KMS-11 (cell line): ENCODE measurements around the gene FAT1.

Experiments
- H2AFZ ChIP-seq: fragments of 200-600 bp; sonication (generic); 2 replicates; pipeline ENCODE4 v1.6.1; 2016; ENCODE audit warnings: antibody characterized with exemption, mixed run types, low read depth
- H3K27ac ChIP-seq: fragments of 200-600 bp; sonication (generic); 2 replicates; pipeline ENCODE4 v1.6.1; 2016; ENCODE audit warnings: mild to moderate bottlenecking, mixed run types
- H3K27me3 ChIP-seq: fragments of 200-600 bp; sonication (generic); 2 replicates; pipeline ENCODE4 v1.6.1; 2017; ENCODE audit warnings: mild to moderate bottlenecking, low read depth, mixed run types, moderate library complexity; ENCODE audit not compliant: insufficient read depth
- H3K36me3 ChIP-seq: fragments of 200-600 bp; sonication (generic); 2 replicates; pipeline ENCODE4 v1.6.1; 2017; ENCODE audit warnings: mild to moderate bottlenecking, mixed run types; ENCODE audit not compliant: insufficient read depth
- H3K4me1 ChIP-seq: fragments of 200-600 bp; sonication (generic); 2 replicates; pipeline ENCODE4 v1.6.1; 2016; ENCODE audit warnings: mild to moderate bottlenecking, low read depth, mixed run types; ENCODE audit not compliant: poor library complexity, severe bottlenecking
- H3K4me2 ChIP-seq: fragments of 200-600 bp; sonication (generic); 2 replicates; pipeline ENCODE4 v1.7.0; 2016; ENCODE audit warnings: mild to moderate bottlenecking, mixed run types
- H3K4me3 ChIP-seq: fragments of 200-600 bp; sonication (generic); IDR thresholded peaks from 2 replicates; pipeline ENCODE4 v1.6.1; 2017; ENCODE audit warnings: low read depth, low read length, mixed read lengths; ENCODE audit not compliant: insufficient read depth
- H3K79me2 ChIP-seq: fragments of 200-600 bp; sonication (generic); 2 replicates; pipeline ENCODE4 v1.6.1; 2016; ENCODE audit warnings: low read depth, mixed run types; ENCODE audit not compliant: insufficient read depth
- H3K9ac ChIP-seq: fragments of 200-600 bp; sonication (generic); 2 replicates; pipeline ENCODE4 v1.6.1; 2016; ENCODE audit warnings: mild to moderate bottlenecking, mixed run types
- H4K20me1 ChIP-seq: fragments of 200-600 bp; sonication (generic); 2 replicates; pipeline ENCODE4 v1.6.1; 2016; ENCODE audit warnings: mild to moderate bottlenecking, mixed run types; ENCODE audit not compliant: insufficient read depth
- CTCF ChIP-seq: fragments of 200-600 bp; sonication (generic); conservative IDR thresholded peaks from 2 replicates; pipeline ENCODE4 v1.6.1; 2017; ENCODE audit warnings: low read depth, mild to moderate bottlenecking, antibody characterized with exemption, low read length, moderate library complexity, mixed read lengths

Gene FAT1

DNA sequence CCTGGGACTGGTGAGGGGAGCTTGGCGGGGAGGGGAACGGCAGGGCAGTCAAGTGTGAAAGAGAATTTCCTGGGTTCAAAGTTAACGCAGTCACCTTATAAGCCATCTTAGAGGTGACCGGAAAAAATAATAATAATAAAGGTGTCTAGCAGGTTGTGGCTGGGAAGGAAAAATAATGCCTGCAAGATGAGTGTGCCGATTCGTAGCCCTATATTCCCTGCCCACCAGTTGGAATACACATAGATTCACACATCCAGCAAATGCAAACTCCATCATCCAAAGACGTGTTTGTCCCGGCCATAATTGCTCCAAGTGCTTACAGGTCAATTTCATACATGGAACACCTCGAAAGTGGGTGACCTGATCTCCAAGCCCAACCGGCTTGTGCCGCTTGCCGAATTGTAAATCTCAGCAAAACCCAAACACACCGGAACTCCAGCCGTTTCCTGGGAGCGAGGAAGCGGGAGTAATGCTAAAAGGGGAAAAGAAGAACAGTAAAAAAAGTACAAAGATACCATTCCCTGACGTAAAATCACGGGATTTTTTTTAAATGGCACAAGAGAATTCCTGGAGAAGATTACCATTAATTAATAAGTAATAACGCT, 1.3 kb upstream of the FAT1 start:
- H3K27ac ChIP-seq, result no peak overlapping the region
- H3K4me2 ChIP-seq, result no peak overlapping the region
- H2AFZ ChIP-seq, result no peak overlapping the region
- H3K27me3 ChIP-seq, result no peaks in the 10 kb centered on the region
- H3K4me3 ChIP-seq, result no peak overlapping the region
- H3K9ac ChIP-seq, result no peak overlapping the region
- TF ChIP-seq CTCF, result no peak
- no peaks in the 10 kb centered on the region for H4K20me1 ChIP-seq
- no peaks in the 10 kb centered on the region for H3K36me3 ChIP-seq
- no peaks in the 10 kb centered on the region for H3K79me2 ChIP-seq
- H3K4me1 ChIP-seq, result no peaks in the 10 kb centered on the region

DNA sequence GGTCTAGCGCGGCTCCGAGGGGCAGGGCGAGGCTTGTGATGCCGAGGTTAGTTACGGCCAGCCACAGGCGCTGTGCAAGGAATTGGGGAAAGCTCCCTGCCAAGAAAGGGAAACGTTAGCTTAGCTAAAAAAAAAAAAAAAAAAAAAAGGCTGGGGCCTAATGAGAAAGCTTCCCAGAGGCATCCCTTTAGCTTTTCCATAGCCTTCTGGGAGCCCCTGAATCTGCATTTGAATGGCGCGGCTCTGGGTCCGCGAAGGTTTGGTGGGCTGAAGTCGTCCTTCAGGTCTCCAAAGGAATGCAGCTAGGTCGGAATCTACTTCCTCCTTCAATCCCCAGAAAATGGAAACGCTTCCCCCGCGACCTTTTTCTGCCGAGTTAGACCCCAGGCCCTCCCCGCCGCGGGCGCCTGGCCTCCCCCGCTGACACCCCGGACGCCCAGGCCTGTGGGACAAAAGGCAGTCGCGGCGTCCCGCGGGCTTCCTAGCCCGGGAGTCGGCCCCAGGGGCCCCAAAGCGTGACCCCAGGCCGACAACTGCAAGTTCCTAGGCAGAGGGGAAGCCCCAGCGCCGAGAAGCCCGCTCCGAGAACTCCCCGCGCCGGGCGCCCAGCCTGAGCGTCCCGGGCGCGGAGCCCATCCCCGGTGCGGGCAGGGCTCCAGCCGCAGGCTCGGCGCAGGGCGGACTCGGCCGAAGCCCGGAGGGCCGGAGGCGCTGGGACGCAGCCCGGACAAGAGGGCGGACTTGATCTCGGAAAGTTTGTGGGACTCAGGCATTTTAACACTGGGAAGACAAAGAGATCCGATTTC, 605 bp upstream of the FAT1 start:
- no peak overlapping the region for H3K9ac ChIP-seq
- H3K36me3 ChIP-seq, result no peaks in the 10 kb centered on the region
- no peak overlapping the region for H3K4me3 ChIP-seq
- no peak overlapping the region for H2AFZ ChIP-seq
- TF ChIP-seq CTCF, result no peak
- no peaks in the 10 kb centered on the region for H3K79me2 ChIP-seq
- no peaks in the 10 kb centered on the region for H3K27me3 ChIP-seq
- H3K4me1 ChIP-seq, result no peaks in the 10 kb centered on the region
- H4K20me1 ChIP-seq, result no peaks in the 10 kb centered on the region
- no peak overlapping the region for H3K4me2 ChIP-seq
- H3K27ac ChIP-seq, result no peak overlapping the region

DNA sequence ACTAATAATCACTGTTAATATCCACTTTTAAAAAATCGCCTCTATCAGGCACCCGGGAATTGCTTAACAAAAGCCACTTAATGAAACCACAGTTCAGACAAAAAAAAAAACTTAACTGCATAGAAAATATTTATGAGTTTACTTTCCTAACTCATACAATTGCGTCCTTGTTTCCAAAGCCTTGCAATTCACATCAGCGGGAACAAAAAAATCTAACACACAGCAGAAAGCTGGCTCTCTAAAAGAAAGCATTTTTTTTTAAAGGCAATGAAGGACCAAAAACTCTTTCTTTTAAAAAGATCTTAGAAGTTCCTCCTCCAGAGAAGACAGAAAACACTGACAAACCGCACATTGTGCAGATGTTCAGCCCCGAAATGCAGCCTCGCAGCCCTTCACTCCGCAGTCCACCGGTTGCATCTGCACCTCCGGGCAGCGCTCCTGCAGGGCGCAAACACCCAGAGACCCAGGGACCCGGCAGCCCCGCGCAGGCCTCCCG, 812 bp downstream of the FAT1 start:
- H3K27ac ChIP-seq, result no peak overlapping the region
- no peak overlapping the region for H3K9ac ChIP-seq
- H3K79me2 ChIP-seq, result no peaks in the 10 kb centered on the region
- no peak overlapping the region for H3K4me3 ChIP-seq
- no peaks in the 10 kb centered on the region for H3K36me3 ChIP-seq
- H2AFZ ChIP-seq, result no peak overlapping the region
- H3K4me2 ChIP-seq, result no peak overlapping the region
- TF ChIP-seq CTCF, result no peak
- no peaks in the 10 kb centered on the region for H3K4me1 ChIP-seq
- H3K27me3 ChIP-seq, result no peaks in the 10 kb centered on the region
- H4K20me1 ChIP-seq, result no peaks in the 10 kb centered on the region

GRCh38 chr4:186719925-186720694, 3.5 kb downstream of the FAT1 start:
- H3K79me2 ChIP-seq, result no peaks in the 10 kb centered on the region
- H3K9ac ChIP-seq, result no peak overlapping the region
- H4K20me1 ChIP-seq, result no peaks in the 10 kb centered on the region
- no peaks in the 10 kb centered on the region for H3K36me3 ChIP-seq
- no peaks in the 10 kb centered on the region for H3K4me1 ChIP-seq
- H2AFZ ChIP-seq, result no peak overlapping the region
- no peak overlapping the region for H3K4me2 ChIP-seq
- H3K27me3 ChIP-seq, result no peaks in the 10 kb centered on the region
- peak; percentile 59 for TF ChIP-seq CTCF
- no peak overlapping the region for H3K27ac ChIP-seq
- H3K4me3 ChIP-seq, result no peak overlapping the region
